Measurements from ENCODE around the gene TMSB4X.

TMSB4X gene

DNA sequence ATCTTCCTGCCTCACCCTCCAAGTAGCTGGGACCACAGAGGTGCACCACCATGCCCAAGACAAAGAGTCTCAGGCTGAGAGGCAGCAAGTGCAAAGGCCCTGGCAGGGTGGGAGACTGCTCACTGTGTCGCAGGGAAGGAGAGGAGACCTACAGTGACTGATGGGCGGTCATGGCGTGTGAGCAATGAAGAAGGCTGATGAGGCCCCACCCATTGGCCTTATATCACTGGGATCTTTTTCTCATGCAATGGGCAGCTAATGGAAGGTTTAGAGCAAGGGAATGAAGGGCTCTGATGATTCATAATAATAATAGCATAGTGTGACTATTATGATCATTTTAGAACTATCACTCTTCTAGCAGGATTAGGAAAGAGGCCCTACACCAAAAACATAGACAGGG, 48.7 kb downstream of the TMSB4X start:
- DNase-seq (ENCODE audit: low read depth in 2 of 2, low spot score in 1 of 2): no peak

DNA sequence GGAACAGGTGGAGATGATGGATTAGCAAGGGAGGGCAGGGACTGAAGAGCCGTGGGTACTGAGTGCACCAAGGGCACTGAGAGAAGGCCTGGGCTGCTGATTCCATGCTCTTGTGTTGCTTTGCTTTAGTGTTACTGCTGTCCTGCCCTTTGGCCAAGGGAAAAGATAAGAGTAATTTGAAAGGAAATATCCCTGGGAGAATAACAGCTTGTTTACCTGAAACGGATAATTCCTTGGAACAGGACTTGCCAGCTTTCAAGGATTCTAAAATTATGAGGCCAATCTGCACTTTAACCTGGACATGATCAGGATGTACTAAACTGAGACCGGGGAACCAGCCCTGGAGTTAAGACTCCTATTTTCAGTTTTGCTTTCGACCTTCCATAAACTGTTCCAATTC, 49.1 kb downstream of the TMSB4X start:
- no peak for DNase-seq (ENCODE audit: low read depth in 2 of 2, low spot score in 1 of 2)

DNA sequence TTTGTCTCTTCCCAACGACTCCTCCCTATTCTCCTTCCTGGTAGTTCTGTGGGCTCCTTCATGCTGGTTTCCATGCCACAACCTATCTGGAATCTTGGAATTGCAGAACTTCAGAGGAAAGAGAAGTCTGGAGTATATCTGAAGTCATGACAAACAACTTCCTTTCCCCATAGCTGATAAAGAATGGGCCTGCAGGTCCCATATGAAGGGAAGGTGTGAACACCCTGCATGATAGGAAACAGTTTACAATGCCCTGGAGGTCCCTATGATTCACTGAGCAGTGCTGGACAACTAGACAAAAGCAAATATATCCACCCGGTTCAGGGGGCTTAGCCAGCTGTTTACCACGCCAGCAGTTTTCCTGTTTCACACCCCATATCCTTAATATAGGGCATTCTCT, 50.1 kb downstream of the TMSB4X start:
- DNase-seq (ENCODE audit: low read depth in 2 of 2, low spot score in 1 of 2): no peak

Measured in stimulated activated CD8-positive, alpha-beta memory T cell treated with anti-CD3 and anti-CD28 coated beads, Interleukin-4, amount 100 ng/mL, for 4 hours (primary cell).